Midbrain (tissue), 1 donor: ENCODE results near the gene RAB11FIP4.

Source experiments
- DNase-seq: peaks from one replicate; lab custom pipeline; 2025; lab: John Stamatoyannopoulos, UW

The RAB11FIP4 gene

GRCh38 chr17:31460226-31460721 is 68.8 kb downstream of the RAB11FIP4 start:
- no peak for DNase-seq

GRCh38 chr17:31461227-31461810 is 69.8 kb downstream of the RAB11FIP4 start:
- DNase-seq = no peak

GRCh38 chr17:31462261-31462660 is 70.8 kb downstream of the RAB11FIP4 start:
- DNase-seq = no peak

GRCh38 chr17:31466096-31466760 is 74.8 kb downstream of the RAB11FIP4 start:
- DNase-seq = no peak

GRCh38 chr17:31467502-31468256 is 76.2 kb downstream of the RAB11FIP4 start:
- peak; percentile 87 for DNase-seq

GRCh38 chr17:31469959-31470358 is 78.5 kb downstream of the RAB11FIP4 start:
- no peak for DNase-seq

GRCh38 chr17:31470592-31470991 is 79.1 kb downstream of the RAB11FIP4 start:
- no peak for DNase-seq

- DNase-seq = peak; percentile 77
Measured at GRCh38 chr17:31472137-31472536, 80.7 kb downstream of the RAB11FIP4 start.

GRCh38 chr17:31475378-31476162 is 84.1 kb downstream of the RAB11FIP4 start:
- no peak for DNase-seq

- no peak for DNase-seq
Measured at GRCh38 chr17:31476525-31477416, 85.3 kb downstream of the RAB11FIP4 start.

GRCh38 chr17:31477417-31478055 is 86.1 kb downstream of the RAB11FIP4 start:
- no peak for DNase-seq

GRCh38 chr17:31479062-31479408 is 87.6 kb downstream of the RAB11FIP4 start:
- no peak for DNase-seq

GRCh38 chr17:31479524-31479923 is 88.0 kb downstream of the RAB11FIP4 start:
- no peak for DNase-seq

GRCh38 chr17:31480067-31480466 is 88.6 kb downstream of the RAB11FIP4 start:
- DNase-seq = no peak

GRCh38 chr17:31480904-31481782 is 89.7 kb downstream of the RAB11FIP4 start:
- no peak for DNase-seq

GRCh38 chr17:31481783-31482081 is 90.3 kb downstream of the RAB11FIP4 start:
- DNase-seq = no peak

GRCh38 chr17:31484821-31485220 is 93.3 kb downstream of the RAB11FIP4 start:
- no peak for DNase-seq

- DNase-seq = no peak
Measured at GRCh38 chr17:31486351-31487062, 95.0 kb downstream of the RAB11FIP4 start.

- DNase-seq = no peak
Measured at GRCh38 chr17:31487063-31487647, 95.7 kb downstream of the RAB11FIP4 start.
